ENCODE measurements around the gene CASP1.
"Not testable (repeated sequence)": the region's sequence is repeated elsewhere in the genome, so short reads cannot be mapped to it uniquely, and the experiment has no call there.

CASP1 gene

GRCh38 chr11:105034813-105035620 is at the start of gene CASP1:
Gene CASP1 (minus strand): TSS chr11:105035144. CDS start chr11:105035113, 31 bp downstream.
- DNase-seq (ENCODE audit: extremely low read depth in 1 of 2, low read depth in 1 of 2) = no peak

- no peak for DNase-seq (ENCODE audit: extremely low read depth in 1 of 2, low read depth in 1 of 2)
Observed at GRCh38 chr11:105081412-105082150, 46.6 kb upstream of the CASP1 start.

DNA sequence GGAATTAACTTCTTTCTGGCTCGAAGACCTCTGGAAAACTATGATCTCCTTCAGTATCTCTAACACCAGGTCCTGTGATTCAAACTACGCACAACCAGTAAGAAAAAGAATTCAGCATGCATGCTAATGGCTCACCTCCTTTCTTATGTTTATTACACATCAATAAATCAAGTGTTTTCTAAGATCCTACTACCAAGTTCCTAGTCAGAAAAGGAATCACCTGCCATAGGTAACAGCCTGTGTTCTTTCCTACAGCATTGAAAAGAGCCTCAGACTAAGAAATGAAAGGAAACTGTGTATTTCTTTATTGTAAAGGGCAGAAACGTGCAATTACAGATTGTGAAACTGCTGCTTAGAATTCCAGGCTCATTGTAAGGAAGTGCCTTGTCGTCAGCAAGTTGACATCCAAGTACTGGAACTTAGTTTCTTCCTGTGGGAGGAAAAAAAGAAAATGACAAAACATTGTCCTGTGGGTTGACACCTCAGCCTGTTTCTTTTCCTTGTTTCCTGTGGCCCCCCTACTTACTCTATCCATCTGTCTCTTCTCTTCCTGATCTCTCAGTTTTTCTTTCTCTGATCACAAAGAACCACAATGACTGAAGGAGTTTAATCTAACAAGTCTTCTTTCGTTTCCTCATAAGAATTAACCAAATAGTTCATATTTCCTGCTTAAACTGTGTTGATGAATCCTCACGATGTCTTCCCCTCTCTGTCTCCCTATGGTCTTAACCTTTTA is 45.4 kb upstream of the CASP1 start:
- not testable (repeated sequence) for DNase-seq (ENCODE audit: extremely low read depth in 1 of 2, low read depth in 1 of 2)

GRCh38 chr11:105078283-105078682 is 43.3 kb upstream of the CASP1 start:
- no peak for DNase-seq (ENCODE audit: extremely low read depth in 1 of 2, low read depth in 1 of 2)

GRCh38 chr11:105077141-105077790 is 42.3 kb upstream of the CASP1 start:
- not testable (repeated sequence) for DNase-seq (ENCODE audit: extremely low read depth in 1 of 2, low read depth in 1 of 2)

- DNase-seq (ENCODE audit: extremely low read depth in 1 of 2, low read depth in 1 of 2) = no peak
Observed at GRCh38 chr11:105074166-105074530, 39.2 kb upstream of the CASP1 start.

GRCh38 chr11:105073456-105074165 is 38.7 kb upstream of the CASP1 start:
- no peak for DNase-seq (ENCODE audit: extremely low read depth in 1 of 2, low read depth in 1 of 2)

GRCh38 chr11:105072080-105072479 is 37.1 kb upstream of the CASP1 start:
- not testable (repeated sequence) for DNase-seq (ENCODE audit: extremely low read depth in 1 of 2, low read depth in 1 of 2)

DNA sequence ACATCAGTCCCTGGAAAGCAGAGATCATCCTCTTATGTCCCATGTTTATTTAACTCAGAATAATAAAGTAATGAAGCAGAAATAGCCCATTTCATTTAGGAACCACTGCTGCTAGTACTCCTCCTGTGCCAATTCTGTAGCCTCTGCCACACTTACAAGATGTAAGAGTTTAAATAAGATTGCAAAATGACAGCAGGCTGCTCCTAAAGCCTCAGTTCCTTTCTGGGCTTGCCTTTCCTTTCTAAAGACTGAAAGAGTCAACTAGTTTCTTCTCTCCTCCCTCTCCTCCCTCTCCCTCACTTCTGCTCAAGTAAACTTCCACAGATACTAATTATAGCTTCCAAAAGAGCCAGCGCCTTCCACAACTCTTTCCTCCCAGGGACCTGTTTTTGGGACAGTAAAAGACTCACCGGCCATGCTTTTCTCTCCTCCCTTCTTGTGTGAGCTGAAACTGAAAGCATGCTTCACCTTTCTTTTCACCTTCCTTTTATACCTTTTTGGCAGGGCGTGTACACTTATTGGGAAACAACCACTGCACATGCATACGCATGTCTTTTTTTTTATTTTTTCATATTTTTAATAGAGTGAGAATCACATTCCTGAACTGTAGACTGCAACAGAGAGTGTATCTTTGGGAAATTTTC is 36.3 kb upstream of the CASP1 start:
- DNase-seq (ENCODE audit: extremely low read depth in 1 of 2, low read depth in 1 of 2) = no peak

- DNase-seq (ENCODE audit: extremely low read depth in 1 of 2, low read depth in 1 of 2) = no peak
Observed at GRCh38 chr11:105070306-105070705, 35.4 kb upstream of the CASP1 start.

GRCh38 chr11:105069749-105070148 is 34.8 kb upstream of the CASP1 start:
- DNase-seq (ENCODE audit: extremely low read depth in 1 of 2, low read depth in 1 of 2) = not testable (repeated sequence)

DNA sequence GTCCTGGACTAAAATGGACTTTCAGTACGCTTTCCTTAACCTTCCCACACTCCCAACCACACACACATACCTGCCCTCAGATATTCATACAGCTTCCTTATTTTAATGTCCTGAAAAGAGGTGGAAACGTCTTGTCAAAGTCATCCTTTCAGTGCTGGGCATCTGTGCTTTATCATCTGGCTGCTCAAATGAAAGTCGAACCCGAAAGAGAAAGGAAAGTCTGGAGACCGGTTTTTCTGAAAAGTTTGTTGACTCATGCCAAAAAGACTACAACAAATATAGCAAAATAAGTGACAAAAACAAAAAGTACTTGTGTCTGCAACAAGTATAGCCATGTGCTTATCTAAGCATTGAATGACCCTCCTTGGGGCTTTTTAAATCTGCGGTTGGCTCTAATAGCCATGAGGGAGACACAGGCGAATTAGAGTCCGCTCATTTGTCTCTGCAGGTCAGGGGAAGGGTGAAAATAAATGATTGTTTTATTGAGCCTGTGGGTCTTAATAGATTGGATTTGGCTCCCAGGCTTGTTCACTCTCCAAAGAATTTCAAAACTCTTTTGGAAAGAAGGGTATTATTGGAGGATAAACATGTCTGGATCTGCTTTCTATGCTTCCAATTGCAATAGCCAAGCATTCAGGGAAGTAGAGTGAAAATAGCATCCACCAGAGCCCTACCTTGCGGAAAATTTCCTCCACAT is 28.4 kb upstream of the CASP1 start:
- DNase-seq (ENCODE audit: extremely low read depth in 1 of 2, low read depth in 1 of 2) = not testable (repeated sequence)

DNA sequence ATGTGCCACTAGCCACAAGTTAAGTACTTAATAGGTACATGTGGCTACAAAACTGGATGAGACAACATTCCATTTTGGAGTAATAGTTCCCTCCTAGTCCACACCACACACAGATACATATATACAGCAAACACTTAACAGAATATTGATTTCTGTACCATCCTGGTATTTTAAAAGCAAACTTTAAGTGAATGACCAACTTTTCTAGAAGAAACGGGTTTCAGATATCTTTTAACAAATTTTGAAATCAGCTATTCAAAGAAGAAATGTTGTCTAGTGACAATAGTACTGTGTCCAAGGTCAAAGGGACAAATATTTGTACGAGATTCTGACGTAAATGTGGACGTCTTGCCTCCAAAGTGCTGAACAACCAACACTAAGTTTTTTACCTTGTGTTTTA is 22.5 kb upstream of the CASP1 start:
- DNase-seq (ENCODE audit: extremely low read depth in 1 of 2, low read depth in 1 of 2) = no peak

DNA sequence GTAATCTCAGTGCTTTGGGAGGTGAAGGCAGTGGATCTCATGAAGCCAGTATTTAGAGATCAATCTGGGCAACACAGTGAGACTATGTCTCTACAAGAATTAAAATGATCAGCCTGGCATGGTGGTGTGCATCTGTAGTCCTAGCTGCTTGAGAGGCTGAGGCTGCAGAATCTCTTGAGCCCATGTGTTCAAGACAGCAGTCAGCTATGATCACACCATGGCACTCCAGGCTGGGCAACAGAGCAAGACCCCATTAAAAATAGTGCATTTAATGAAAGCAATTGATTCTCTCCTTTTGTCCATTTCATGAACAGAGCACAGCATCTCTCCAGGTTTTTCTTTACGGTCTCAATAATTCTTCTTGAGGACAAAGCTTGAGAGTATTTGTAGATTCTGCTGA is 21.5 kb upstream of the CASP1 start:
- DNase-seq (ENCODE audit: extremely low read depth in 1 of 2, low read depth in 1 of 2) = no peak

- no peak for DNase-seq (ENCODE audit: extremely low read depth in 1 of 2, low read depth in 1 of 2)
Observed at GRCh38 chr11:105054723-105055493, 20.0 kb upstream of the CASP1 start.

DNA sequence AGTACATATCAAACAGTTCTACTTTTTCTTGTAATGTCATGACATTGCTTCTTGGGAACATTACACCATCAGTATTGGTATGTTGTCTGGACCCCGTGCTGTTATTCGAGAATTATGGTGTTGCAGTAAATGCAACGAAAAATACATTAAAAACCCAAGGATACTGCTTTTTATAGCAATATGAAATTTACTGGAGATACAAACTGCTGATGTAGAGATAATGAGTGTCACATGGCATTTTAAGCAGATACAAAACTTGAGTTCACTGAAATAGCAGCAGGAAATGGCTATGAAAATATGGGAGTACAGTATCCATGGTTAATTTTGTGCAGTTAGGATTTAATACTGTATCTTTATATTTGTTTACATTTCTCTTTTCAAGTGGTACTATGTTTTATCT is 17.5 kb upstream of the CASP1 start:
- DNase-seq (ENCODE audit: extremely low read depth in 1 of 2, low read depth in 1 of 2) = no peak

- no peak for DNase-seq (ENCODE audit: extremely low read depth in 1 of 2, low read depth in 1 of 2)
Observed at GRCh38 chr11:105051559-105051958, 16.6 kb upstream of the CASP1 start.

- DNase-seq (ENCODE audit: extremely low read depth in 1 of 2, low read depth in 1 of 2) = no peak
Observed at GRCh38 chr11:105049481-105049880, 14.5 kb upstream of the CASP1 start.
